HG03460 (cell line): ENCODE data around the gene RNF128.
"Not testable (repeated sequence)": the region's sequence is repeated elsewhere in the genome, so short reads cannot be mapped to it uniquely, and the experiment has no call there.

ENCODE experiments used
- ATAC-seq: cut with Tn5 transposase; IDR thresholded peaks from one replicate; pipeline ENCODE4 v1.9.1; 2021; ENCODE audit not compliant: unreplicated experiment

Gene RNF128

DNA sequence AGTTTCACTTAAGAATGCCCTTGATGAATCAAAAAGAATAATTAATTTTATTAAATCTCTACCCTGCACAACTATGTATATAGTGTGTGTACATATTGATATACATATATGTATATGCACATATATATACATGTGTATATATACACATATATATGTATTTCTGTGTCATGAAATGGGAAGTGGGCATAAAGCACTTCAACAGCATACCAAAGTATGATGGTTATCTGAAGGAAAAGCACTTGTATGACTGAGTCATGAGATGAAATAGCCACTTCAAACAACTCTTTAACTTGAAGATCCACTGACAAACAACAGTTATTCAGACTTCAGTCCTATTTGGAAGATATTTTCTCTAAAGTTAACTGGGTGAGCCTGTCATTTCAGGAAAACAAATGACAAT, 16.3 kb downstream of the RNF128 start:
- ATAC-seq: no peak

DNA sequence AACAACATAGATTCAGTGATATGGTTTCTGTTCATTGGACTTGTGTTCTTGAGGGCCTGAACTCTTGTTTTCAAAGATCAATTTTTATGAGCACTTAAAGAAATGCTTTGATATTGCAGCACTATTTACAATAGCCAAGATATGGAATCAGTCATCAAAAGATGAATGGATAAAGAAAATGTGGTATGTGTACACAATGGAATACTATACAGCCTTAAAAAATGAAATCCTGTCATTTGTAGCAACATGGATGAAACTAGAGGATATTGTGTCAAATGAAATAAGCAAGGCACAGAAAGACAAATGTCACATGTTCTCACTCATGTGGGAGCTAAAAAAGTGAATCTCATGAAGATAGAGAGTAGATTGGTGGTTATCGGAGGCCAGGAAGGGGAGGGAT, 21.9 kb downstream of the RNF128 start:
- no peak for ATAC-seq

DNA sequence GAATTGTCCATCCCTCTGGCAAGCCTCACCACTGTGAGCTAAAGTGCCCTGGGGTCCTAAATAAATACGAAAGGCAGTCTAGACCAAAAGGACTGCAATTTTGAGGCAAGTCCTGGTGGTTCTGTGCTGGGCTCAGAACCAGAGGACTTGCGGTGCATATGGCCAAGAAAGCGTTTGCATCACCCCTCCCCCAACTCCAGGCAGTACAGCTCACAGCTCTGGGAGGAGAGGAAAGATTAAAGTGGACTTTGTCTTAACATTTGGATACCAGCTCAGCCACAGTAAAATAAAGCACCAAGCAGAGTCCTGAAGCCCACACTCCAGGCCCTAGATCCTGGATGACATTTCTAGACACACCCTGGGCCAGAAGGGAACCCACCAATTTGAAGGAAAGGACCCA, 24.9 kb downstream of the RNF128 start:
- no peak for ATAC-seq

DNA sequence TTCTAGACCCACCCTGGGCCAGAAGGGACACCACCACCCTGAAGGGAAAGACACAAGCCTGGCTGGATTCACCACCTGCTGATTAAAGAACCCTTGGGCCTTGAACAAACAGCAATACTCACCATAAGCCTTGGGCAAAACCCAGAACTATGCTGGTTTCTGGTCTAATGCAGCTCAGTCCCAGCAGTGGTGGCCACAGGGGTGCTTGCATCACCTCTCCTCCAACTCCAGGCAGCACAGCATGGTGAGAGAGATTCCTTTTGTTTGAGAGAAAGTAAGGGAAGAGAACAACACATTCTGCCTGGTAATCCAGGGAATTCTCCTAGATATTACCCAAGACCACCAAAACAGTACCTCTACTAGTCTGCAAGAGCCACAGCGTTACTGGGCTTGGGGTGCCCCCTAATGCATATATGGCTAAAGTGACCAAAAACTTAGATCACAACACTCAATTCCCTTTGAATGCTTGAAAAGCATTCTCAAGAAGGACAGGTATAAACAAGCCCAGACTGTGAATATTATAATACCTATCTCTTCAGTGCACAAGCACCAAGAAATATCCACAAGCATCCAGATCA, 25.7 kb downstream of the RNF128 start:
- ATAC-seq: no peak

DNA sequence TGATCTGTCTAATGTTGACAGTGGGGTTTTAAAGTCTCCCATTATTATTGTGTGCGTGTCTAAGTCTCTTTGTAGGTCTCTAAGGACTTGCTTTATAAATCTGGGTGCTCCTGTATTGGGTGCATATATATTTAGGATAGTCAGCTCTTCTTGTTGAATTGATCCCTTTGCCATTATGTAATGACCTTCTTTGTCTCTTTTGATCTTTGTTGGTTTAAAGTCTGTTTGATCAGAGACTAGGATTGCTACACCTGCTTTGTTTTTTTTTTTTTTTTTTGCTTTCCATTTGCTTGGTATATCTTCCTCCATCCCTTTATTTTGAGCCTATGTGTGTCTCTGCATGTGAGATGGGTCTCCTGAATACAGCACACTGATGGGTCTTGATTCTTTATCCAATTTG, 42.8 kb downstream of the RNF128 start:
- ATAC-seq: not testable (repeated sequence)

DNA sequence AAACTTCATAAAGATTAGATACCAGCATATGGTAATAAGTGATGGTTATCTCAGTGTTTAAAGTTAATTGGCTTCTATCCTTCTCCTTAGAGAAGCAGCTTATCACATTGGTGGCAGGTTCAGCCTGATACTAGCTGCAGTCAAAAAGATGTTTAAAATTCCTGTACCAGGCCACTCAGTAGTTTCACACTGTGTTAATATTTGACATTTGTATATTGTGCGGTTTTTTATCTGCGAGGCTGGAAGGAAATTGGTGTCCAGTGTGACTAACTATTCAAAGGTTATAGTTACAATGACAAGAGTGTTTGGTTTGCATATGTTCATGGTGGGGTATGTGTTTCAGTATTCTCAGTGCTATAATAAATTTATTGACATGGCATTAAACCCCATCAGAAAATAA, 48.5 kb downstream of the RNF128 start:
- ATAC-seq: no peak

DNA sequence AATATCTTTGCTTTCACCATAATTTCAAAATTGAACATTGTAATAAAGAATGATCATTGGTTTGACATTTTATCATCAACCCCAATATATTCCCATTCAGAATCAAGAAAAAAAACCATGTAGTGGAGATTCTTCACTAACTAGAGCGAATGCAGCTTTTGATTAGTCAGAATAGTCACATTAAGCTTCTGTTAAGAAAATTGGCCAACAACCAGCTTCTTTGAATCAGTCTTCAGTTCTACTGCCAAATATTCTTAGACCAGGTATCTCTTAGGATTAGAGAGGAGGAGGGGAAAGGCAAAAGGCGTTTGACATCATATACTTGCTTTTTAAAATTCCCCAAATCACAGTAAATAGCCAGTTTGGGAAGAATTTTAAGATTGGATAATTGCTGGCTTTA, 53.8 kb downstream of the RNF128 start:
- ATAC-seq: no peak

DNA sequence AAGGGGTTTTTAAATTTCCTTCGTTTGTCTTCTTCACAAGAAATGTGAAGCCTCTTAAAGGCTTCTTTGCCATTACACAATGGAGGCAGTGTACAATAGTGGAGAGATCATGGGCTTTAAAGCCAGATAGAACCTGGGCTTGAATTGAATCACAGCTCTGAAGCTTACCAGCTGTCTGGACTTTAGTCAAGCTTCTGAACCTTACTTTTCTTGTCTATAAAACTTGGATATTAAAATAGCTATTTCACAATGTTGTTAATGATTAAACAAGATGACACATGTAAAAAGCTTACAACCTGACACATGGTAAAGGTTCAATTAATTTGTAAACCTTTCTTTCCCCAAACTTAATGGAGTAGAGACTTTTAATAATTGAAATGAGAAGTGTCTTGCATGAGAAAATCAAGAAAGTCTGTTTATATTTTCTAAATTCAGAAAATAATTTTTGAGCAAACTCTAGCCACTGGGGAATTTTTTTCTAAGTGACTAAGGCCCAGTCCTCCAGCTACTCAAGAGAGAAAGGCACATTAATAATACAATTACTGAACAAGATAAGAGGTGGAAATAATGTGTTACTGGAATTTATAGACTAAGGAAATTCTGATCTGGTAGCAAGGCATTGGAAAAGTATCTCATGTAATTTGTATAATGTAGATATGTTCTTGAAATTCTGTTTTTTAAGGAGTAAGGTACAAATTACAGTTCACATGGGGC, 54.3 kb downstream of the RNF128 start:
- ATAC-seq: no peak

DNA sequence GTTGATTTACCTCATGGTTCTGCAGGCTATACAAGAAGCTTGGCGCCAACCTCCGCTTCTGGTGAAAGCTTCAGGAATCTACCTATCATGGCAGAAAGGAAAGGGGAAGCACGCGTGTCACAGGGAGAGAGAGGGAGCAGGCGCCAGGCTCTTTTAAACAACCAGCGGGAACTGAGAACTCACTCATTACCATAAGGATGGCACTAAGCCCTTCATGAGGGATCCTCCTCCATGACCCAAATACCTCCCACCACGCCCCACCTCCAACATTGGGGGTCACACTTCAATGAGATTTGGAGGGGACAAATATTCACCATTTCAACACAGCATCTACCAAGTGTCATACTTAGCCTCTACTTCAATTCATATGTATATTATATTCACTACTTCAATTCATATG, 57.2 kb downstream of the RNF128 start:
- no peak for ATAC-seq

DNA sequence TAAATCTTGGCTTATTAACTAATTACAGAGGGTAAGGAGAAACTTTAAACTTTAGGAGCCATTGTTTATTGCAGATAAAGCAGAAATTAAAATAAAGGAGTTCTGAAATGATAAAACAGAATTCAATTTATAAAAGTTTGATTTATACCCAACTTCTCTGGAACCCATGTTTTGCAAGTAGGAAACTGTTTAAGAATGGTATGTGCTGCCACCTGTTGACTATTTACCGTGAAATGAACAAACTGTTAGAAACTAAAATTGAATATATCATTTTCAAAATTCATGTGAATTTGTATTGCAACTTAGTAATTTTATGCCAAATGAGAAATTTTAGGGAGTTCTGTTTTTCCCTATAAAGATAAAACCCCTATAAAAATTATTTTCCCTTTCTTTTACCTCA, 65.0 kb downstream of the RNF128 start:
- ATAC-seq: no peak

DNA sequence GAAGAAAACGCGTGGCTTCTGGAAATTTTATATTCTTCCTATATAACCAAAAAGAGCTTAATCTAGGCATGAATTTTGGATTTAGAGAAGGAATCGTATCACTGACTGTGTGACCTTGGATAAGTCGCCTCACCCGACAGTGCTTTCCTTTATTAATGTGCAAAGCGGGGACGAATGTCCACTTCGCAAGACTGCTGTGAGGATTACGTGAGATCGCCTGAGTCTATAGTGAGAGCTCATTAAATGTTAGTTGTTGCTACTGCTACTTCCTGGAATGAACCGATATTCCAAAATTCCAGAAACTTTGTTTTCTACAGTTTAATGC, 75.5 kb downstream of the RNF128 start:
- no peak for ATAC-seq

DNA sequence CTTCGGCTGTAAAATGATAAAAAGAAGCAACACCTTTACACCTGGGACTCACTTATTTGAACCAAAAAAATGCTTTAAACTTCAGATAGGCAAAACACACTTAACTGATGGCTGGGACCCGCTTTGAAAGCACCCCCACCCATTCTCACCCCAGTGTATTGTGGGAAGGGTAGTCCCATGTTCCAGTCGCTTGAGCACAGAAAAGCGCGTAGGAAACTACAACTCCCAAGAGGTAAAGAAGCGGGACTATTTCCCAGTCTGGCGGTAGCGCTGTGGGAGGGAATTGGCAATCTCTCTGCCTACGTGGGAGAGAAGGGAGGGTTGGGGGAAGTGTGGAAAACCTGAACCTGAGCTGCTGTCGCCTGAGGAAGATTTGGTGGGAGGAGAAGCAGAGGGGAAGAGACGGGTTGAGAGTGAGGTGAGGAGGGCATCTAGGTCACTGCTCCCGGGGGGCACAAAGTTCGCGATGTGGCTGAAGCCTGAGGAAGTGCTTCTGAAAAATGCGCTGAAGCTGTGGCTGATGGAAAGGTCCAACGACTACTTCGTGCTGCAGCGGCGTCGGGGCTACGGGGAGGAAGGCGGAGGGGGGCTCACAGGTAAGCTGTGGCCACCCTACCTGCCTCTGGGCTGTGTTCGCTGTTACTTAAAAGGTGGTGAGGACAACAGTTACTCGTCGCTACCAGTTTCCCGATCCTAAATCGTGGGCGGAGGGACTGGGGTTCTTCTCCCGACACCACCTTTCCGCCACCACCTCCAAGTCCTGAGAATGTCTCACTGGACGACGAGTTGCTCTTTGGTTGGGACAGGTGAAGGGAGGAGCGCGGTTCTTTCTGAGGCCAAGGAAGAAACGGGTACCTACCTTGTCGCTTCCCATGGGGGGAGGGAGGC, 76.1 kb downstream of the RNF128 start, which contains the start of gene TBC1D8B:
TSS of gene TBC1D8B (plus strand) at position 286 of the 888 bp plus-strand sequence. CDS start at position 467, 181 bp downstream.
- ATAC-seq: peak; percentile 88

DNA sequence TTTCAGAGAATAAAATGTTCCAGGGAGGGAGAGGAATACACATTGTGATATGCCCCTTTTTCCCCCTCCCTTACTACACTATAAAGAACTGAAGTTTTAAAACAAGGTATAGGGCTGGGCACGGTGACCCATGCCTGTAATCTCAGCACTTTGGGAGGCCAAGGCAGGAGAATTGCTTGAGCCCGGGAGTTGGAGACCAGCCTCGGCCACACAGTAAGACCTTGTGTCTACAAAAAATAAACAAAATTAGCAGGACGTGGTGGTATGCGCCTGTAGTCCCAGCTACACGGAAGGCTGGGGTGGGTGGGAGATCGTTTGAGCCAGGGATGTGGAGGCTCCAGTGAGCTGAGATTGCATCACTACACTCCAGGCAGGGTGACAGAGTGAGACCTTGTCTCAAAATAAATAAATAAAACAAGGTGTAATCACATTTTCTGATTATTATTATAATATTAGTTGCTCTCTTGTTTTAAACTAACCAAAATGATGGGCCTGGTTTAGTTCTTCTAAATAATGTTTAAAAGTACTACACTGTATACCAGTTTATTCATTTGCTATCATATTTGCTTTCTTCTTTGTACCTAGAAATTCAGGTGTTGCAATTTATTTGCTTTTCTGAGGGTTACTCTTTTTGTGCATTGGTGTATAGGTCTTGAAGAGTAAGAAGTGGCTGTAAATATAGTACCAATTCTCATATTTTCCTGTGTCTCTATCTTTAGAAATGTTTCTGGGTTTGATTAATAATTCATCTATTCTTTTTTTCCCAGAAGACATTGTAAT, 84.8 kb downstream of the RNF128 start:
- ATAC-seq: no peak

DNA sequence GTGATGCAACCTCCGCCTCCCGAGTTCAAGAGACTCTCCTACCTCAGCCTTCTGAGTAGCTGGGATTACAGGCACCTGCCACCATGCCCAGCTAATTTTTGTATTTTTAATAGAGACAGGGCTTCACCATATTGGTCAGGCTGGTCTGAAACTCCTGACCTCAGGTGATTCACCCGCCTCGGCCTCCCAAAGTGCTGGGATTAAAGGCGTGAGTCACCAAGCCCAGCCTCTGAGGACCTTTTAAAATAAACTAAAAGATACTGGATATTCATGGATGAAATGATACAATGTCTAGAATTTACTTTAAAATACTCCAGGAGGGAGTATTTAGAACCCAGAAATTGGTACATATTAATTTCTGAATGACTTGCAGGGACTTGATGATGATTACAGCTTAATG, 86.4 kb downstream of the RNF128 start:
- ATAC-seq: not testable (repeated sequence)

DNA sequence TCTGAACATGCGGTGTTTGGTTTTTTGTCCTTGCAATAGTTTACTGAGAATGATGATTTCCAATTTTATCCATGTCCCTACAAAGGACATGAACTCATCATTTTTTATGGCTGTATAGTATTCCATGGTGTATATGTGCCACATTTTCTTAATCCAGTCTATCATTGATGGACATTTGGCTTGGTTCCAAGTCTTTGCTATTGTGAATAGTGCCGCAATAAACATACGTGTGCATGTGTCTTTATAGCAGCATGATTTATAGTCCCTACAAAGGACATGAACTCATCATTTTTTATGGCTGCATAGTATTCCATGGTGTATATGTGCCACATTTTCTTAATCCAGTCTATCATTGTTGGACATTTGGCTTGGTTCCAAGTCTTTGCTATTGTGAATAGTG, 87.6 kb downstream of the RNF128 start:
- ATAC-seq: not testable (repeated sequence)
